ENCODE results near the gene ASAP3.

Gene ASAP3

DNA sequence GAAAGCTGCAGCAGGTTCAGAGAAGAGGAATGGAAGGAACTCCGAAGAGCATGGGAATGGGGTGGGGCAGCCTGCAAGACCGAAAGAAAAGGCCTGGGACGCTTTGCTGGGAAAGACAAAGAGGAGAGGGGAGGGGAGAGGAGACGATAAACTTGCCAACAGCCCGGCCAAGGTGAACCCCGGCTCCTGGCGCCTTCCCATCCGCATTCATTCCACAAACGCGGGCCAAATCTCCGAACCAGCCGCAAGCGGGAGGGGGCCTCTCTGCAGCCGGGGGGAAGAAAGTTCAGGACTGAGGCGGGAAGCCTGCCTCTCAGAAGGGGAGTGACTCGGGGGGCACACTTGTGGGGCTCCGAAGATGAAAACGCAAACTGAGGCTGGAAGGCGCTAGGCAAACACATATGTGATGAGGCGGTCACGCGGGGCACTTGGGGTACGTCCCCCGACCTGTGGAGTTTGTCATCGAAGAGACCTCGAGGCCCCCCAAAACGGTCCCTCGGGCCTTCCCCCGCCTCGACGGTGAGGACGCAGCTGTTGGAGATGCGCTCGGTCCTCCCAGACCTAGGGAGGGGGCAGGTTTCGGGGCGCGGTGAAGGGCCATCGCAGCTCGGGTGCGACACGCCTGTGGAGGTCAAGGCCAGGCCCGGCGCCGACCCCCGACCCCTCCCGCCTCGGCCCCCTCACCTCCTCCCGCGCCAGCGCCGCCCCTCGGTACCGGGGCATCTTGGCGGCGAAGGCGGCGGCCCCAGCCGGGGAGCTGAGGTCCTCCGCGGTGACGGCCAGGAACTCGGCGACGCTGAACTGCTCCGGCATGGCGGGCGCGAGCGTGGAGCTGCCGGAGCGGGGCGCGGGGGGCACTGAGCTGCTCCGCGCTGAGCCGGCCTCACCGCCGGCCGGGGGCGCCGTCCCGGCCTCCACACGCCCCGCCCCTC is at the start of gene ASAP3:
Gene ASAP3 (minus strand): TSS at position 859 of the 932 bp plus-strand sequence. CDS start 46 bp downstream, at position 813.
- DNase-seq, result peak; percentile 13

DNA sequence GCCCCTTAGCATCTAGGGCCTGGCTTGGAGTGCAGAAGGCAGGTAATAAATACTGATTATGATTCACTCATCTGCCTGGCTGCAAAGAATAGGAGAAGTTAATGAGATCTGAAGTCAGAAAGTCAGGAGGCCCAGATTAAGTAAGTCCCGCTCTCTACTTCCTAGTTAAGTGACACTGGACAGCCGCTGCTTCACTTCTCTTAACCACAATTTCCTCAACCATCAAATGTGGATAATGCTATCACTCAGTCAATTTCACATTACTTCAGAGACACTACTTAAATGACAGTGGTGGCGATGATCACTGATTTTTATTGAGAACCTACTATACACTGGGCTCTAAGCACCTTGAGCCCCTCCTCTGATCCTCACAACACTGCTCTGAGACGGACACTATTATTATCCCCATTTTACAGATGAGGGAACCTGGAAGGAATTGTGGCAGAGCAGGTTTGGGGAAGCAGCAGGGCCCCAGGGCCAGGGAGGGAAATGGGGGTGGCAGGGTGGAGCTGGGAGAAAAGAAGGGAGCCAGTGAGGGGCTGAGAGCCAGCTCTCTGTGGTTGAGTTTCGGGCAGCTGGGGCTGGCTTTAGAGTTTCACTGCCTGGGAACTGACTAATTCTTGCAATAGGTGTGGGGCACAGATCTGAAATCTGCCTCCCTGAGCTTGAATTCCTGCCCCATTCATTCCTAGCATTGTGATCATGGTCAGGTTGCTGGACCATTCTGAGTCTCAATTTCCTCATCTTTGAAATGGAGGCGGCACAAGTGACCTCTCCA is 49.5 kb upstream of the ASAP3 start:
- no peak for DNase-seq

DNA sequence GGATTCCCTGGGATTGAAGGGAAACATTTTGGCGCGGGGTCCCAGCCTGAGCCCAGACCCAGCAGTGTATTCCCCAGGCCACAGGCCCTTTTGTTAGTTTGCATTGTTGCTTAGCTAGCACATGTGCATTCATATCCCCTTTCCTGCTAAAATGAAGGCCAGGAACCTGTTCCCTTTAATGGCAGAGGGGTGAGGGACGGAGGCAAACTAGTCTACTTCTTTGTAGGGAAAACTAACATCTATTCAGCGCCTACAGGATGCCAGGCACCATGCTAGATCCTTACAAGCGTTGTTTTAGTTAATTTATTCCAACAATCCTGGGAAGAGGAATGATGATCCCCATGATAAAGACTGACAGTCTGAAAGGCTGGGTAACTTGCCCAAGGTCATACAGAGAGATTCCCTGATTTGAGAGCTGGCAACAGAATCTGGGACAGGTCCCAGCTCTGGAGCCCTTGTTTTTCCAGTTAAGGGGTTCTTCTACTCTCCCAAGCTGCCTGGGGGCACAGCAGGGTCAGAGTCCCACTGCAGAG is 47.6 kb upstream of the ASAP3 start:
- no peak for DNase-seq

DNA sequence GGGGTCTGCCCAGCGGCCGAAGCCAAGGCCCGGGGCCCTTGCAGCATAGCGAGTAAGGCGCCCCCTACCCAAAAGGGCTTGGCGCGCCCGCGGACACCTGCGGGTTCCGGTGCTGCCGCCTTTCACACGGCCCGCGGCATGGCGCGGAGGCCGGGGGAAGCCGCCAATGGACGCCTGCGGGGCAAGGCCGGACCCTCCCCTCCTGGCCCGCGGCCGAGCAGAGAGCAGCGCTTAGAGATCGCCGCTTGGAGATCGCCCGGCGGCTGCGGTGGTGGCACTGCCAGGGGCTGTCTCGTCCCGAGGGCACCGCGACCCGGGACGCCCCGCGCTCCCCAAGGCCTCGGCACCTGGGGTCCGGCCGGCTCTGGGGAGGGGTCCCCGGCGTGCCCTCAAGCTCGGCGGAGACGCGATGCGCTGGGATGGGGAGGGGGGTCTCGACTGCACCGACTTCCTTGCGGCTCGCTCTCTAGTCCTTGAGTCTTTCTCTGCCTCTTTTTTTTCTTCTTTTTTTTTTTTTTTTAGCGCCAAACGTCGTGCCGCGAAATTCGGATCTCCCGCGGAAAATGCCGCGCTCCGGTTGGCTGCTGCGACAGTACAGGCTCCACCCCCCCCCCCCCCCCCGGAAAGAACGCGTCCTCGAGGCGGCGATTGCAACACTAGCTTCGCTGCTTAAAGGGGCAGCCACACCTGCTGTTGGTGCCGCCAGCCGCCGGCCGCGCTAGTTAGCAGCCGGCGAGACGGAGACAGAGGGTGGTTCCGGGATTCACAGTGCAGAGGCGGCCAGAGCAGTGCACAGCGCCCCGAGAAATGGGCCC is 47.0 kb upstream of the ASAP3 start, which contains the start of gene E2F2:
Gene E2F2 (minus strand): TSS at position 487 of the 815 bp plus-strand sequence. CDS start 440 bp downstream, at position 47.
- DNase-seq, result peak; percentile 79

DNA sequence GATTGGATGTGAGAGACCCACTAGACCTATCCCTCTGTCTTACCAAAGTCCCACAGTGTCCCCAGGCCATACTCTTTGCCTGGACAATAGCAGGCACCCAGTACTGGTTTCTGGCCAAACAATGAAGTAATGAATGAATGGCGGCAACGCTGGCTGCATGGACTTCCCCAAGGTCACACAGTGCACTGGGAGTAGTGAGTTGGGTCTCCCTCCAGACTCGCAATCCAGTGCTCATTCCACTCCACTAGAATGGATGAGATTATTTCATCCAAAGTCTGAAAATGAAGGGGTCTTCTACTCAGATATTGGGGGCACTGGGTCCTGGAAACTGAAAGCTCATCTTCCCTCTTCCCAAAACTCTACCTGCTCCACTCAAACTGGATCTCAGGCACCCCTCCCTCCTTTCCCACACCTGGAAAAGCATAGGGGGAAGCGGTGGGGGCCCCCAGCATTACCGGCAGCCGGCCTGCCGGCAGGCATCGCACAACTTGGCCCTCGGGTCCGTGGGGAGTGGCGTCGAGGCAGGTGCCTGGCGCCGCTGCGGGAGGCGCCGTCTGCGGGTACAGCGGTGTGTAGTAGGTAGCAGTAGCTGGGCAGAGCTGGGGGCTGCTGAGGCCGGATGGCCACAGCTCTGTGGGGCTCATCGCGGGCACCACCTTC is 46.2 kb upstream of the ASAP3 start:
- no peak for DNase-seq

DNA sequence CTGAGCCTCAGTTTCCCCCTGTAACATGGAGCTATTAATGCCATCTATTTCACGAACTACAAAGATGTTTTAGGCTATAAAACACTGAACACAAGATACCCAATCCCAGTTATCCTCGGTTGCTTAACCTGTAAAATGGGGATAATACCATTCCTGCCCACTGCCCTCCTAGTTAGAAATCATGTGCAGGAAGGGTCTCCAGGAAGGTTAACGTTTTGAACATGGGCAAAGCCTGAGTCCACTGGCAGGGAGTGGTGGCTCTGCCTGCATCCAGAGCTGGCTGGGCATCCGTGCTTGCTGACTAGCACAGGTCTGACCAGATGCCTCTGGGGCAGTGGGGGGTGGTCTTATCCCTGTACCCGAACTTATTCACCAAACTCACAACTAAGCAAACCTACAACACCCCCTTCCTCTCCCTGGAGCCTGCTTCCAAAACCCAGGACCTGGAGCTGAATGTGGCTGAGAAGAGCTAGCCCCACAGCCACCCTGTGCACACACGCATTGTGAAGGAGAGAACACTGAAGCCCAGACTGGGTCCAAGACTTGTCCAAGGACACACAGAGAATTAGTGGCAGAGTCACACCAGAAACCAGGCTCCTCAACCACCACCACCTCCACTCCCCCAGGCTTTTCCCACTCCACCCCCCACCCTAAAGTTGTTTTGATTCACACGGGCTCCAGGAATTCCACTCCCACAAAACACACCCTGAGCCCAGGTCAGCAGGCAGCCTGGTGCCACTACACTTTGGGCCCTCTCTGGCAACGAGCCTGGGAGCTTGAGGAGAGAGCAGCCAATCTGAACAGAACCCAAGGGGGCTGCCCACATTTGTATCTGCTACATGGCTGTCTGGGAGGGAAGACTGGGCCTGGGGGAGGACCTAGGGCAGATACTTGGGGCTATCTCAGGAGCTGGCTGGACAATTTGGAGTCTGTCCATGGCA is 45.4 kb upstream of the ASAP3 start:
- no peak for DNase-seq

DNA sequence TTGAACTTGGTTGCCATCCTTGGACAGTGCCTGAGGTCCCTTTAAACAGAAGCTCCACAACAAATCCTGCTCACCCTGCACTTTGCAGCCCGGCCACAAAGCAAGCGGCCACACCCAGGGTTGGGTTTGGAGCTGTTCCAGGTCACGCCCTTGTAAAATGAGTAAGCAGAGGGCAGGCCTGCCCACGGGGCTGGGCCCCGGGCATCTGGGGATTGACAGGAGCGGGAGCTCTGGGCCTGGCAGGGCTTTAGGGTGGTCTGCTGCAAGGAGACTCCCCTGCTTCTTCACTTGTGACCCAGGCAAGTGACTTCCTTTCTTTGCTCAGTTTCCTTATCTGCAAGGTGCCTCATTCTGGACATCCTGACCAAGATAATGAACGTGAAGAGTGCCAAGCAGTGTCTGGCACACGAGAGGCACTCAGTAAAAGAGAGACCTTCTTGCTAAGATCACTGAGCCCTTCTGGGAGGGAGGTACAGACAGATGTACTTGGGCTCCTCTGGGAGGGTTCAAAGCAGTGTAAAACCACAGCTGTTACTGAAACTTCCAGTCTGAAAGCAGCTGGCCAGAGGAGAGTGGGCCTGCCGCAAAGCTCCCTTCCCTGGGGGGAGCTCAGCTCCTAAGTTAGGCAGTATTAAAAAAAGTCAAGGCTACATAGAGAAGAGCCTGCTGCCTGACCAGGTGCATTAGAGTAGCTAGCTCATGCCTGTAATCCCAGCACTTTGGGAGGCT is 44.4 kb upstream of the ASAP3 start:
- DNase-seq, result peak; percentile 65

DNA sequence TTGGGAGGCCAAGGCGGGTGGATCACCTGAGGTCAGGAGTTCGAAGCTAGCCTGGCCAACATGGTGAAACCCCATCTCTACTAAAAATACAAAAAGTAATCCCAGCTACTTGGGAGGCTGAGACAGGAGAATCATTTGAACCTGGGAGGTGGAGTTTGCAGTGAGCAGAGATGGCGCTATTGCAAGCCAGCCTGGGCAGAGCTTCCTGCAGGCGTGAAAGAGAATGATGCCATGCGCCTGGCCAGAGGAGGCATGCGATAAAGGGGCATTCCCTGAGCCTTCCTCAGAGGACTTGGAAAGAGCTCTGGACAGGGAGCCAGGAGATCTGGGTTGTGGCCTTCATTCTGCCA is 43.9 kb upstream of the ASAP3 start:
- DNase-seq, result no peak

DNA sequence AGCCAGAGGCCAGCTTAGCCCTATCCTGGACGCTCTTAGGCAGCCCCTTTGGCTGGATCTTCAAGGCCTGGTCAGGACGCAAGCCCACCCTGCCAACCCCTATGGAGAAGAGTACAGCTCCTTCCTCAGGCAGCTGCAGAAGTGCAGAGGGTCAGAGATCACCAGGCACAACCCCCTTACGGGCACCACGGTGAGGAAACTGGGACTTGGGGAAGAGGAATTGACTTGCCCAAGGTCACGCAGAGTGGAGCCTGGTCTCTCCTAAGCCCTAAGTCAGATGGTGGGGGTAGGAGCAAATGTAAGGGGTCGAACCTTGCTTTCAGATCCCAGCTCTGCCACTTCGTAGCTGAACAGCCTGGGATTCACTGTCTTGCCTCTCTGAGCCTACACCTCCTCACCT is 43.4 kb upstream of the ASAP3 start:
- DNase-seq, result no peak

DNA sequence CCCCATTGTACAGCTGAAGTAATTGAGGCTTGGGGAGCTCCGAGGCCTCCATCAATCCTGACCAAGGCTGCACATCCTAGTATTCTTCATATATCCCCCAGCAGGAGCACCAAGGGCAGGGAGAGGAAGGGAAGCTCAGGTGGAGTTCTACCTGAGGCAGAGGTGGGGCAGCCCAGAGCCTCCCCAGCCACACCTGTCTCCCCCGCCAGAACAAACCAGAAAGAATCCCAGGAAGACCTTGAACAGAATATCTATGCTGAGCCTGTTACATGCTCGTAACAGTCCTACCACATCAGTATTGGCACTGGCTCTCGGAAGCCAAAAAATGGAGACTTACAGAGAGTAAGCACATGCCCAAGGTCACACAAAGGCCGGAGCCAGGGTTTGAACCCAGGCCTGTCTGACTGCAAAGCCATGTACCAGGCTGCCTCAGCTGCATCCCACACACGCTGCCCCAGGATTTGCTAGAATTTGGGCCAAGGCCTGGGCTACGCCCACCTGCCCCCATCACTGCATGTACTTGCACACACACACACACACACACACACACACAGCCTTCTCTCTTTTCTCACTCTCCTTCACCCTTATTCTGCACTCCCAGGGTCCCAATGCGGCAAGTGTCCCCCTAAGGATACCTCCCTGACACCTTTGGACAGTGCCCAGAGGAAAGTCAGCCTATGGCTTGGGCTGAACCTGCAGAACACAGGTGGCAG is 42.5 kb upstream of the ASAP3 start:
- no peak for DNase-seq

DNA sequence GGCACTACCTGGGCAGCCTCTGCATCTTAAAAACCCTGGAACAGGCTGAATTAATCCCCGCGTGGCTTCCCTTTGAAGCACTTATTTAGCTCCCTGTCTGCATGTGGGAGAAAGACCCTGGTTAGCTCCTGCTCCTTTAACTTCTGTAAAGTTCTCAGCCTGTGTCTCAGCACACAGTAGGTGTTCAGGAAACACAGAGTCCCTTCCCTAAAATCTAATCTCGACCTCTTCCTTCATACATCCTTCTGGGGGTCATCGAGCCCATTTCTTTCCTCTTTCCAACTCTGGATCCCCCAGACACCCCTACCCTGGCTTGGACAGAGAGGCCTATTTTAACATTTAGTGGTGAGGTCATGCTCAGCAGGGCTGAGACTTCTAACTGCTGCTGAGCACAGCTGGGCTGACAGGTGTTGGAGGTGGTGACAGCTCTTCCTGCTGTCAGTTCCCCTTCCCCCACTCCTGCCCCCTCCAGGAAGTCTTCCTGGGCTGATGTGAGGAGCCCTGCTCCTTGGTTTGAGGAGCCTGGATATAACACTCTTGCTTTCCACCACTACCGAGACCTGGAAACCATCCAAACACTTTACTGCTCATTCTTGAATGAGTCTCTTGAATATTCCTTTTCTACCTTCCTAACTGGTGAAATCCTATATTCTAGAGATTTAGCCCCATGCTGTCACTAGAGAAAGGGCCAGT is 41.7 kb upstream of the ASAP3 start:
- no peak for DNase-seq

DNA sequence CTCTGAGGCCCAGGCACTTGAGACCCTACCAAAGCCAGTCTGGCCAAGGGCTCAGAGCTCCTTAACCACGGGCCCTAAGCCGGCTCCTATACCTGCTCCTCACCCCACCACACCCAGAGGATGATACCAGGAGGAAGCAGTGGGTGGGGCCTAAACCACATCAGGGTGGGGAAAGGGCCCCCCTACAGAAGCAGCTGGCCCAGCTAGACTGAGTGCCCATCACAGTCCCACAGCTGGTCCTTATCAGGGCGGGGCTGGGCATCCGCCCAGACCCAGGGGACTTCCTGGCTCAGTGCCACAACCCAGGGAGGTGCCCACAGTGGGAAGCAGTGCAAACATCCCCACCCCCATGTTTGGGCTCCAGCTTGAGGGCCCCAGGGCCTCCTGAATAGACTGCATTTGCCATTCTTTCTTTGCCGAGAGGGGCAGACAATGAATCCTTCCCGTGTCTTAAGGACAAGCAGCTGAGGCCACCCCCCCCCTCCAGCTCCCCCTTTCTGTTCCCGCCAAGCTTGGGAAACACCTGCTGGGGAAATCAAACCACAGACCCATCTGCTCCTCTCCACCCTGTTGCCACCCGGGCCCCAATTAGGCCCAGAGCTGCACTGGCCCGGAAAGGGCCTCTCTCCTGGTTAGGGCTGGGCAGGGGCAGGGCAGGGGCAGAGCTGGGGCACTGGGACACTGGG is 40.9 kb upstream of the ASAP3 start:
- DNase-seq, result no peak

DNA sequence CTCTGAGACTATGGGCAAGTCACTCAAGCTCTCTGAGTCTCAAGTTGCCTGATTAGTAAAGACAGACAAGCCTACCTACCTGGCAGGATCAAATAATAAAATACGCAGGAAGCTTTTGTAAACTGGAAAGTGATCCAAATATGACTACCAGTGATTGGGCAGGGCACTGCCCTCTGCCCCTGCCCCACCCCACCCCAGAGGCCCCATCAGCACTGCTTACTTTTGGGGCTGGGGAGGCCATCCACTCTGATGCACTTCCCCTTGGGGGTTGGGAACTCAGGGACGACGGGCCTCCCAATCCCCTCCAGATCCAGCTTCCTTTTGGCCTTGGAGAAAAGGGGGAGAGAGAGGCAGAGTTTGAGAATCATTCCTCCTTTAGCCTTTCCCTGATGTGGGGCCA is 40.2 kb upstream of the ASAP3 start:
- DNase-seq, result no peak

DNA sequence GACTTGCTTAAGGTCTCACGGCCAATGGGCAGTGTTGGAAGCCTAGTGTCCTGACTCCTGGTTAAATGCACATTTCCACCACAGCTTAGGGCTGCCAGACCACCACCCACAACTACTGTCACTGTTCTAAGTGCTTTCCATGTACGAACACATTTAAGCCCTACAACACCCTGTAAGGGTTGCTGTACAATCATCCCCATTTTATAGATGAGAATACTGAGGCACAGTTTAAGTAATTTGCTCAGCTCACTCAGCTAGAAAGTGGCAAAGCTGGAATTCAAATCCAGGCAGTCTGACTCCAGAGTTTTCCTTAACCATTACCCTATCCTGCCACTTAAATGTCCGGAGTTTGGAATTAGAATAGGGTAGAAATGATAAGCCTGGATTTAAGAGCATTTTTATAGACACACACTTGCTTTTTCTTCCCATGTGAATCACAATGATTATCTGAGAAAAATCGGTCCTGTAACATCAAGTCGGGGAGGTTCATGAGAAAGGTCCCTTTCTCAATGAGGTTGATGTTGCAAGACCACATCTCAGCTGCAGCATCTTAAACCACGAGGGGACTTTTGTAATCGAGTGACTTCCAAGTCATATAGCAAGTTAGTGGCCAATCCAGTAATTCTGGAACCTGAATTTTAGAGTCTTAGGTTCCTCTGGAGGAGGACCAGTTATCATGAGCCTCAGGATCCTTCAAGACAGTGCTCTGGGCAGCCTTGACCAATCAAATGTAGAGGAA is 38.4 kb upstream of the ASAP3 start:
- DNase-seq, result no peak

DNA sequence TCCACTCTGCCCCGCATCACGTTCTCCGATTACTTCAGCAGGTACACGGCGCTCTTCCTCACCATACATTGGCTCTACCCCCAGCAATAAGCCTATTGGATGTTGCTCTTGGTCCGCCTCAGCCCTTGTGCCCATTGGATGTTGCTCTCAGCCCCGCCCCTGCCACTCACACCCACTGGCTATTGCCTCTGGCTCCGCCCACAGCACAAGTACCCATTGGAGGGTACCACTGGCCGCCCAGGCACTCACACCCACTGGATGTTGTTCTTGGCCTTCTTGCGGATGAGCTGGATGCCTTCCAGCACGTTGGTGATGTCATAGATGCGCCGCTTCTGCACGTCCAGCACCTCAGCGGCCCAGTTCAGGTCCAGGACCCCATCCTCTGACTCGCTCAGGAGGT is 37.6 kb upstream of the ASAP3 start:
- DNase-seq, result no peak

DNA sequence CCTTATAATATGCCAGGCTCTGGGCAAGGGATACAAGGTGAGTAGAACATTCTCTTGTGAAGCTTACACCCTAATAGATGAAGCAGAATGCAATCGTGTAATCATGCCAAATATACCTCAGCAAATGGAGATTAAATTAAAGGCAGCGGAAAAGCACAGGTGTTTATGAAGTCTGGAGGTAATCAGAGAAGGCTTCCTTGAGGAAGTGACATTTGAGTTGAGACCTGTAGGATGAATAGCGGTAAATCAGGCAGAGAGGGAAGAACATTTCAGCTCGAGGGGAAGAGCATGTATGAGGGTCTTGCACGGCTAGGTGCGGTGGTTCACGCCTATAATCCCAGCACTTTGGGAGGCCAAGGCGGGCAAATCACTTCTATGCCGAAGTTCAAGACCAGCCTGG is 33.6 kb upstream of the ASAP3 start:
- DNase-seq, result no peak

DNA sequence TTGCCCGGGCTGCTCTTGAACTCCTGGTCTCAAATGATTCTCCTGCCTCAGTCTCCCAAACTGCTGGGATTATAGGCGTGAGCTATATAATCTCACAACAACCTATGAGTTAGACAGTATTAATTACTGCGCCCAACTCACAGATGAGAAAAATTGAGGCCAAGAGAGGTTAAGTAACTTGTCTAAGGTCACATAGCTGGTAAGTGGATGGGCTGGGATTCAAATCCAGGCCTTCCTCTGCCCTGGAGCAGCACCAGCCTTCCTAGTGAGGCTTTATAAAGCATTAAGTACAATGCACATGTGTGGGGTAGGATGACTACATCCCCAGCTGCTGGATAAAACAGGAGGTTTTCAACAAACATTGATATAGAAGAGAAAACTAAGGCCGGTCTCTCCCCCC is 31.9 kb upstream of the ASAP3 start:
- DNase-seq, result no peak

Data from activated naive CD4-positive, alpha-beta T cell treated with anti-CD3 and anti-CD28 coated beads, Interleukin-2, amount 50 U/mL, for 16 hours (primary cell).